ENCODE measurements around the gene VPS37C. TPM values are rescaled to one million over a fixed set of nuclear protein-coding genes. Genes with fewer than 3 reads are reported as not detected.
A peak's percentile ranks its signal among the peaks of the same experiment; 100 is the strongest.

VPS37C gene
- total RNA-seq, 1 experiment from 2014 or later: 24.0 TPM

- no peak overlapping the region for H3K27ac ChIP-seq (ENCODE audit: low read length)
- no peaks in the 10 kb centered on the region for H3K4me1 ChIP-seq (ENCODE audit: control insufficient read depth, insufficient read depth, low read length)
- ChIA-PET CTCF (no interaction called here), POLR2A (no interaction called here)
- BruUV-seq (replicated peaks): no TSS peak
- ATAC-seq (no peak), DNase-seq (ENCODE audit: low read depth, low spot score) (no peak)
- H3K27me3 ChIP-seq (ENCODE audit: control insufficient read depth, insufficient read depth, low read length): no peaks in the 10 kb centered on the region
- H3K4me3 ChIP-seq (ENCODE audit: low read depth in 2 of 2, low read length in 2 of 2): no peak overlapping the region
- H3K36me3 ChIP-seq (ENCODE audit: control insufficient read depth, insufficient read depth, low read length): no peaks in the 10 kb centered on the region
- no peaks in the 10 kb centered on the region for H3K9me3 ChIP-seq (ENCODE audit: control insufficient read depth, insufficient read depth, low read depth, low read length)
- no peak for TF ChIP-seq SIN3A (IDR thresholded peaks at IDR 0.05; ENCODE audit: borderline replicate concordance, insufficient read depth, low read depth, low read length)
- TF ChIP-seq, protein P1, sequence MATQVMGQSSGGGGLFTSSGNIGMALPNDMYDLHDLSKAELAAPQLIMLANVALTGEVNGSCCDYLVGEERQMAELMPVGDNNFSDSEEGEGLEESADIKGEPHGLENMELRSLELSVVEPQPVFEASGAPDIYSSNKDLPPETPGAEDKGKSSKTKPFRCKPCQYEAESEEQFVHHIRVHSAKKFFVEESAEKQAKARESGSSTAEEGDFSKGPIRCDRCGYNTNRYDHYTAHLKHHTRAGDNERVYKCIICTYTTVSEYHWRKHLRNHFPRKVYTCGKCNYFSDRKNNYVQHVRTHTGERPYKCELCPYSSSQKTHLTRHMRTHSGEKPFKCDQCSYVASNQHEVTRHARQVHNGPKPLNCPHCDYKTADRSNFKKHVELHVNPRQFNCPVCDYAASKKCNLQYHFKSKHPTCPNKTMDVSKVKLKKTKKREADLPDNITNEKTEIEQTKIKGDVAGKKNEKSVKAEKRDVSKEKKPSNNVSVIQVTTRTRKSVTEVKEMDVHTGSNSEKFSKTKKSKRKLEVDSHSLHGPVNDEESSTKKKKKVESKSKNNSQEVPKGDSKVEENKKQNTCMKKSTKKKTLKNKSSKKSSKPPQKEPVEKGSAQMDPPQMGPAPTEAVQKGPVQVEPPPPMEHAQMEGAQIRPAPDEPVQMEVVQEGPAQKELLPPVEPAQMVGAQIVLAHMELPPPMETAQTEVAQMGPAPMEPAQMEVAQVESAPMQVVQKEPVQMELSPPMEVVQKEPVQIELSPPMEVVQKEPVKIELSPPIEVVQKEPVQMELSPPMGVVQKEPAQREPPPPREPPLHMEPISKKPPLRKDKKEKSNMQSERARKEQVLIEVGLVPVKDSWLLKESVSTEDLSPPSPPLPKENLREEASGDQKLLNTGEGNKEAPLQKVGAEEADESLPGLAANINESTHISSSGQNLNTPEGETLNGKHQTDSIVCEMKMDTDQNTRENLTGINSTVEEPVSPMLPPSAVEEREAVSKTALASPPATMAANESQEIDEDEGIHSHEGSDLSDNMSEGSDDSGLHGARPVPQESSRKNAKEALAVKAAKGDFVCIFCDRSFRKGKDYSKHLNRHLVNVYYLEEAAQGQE (IDR thresholded peaks at IDR 0.05; ENCODE audit: insufficient read depth in 1 of 2, low read depth in 2 of 2, low read length in 1 of 2): no peak
- no peak for TF ChIP-seq POLR2AphosphoS5 (IDR thresholded peaks at IDR 0.05; ENCODE audit: low read depth, low read length)
- TF ChIP-seq TCF7L2 (IDR thresholded peaks at IDR 0.05; ENCODE audit: low read depth, low read length): no peak
- TF ChIP-seq, protein P2, sequence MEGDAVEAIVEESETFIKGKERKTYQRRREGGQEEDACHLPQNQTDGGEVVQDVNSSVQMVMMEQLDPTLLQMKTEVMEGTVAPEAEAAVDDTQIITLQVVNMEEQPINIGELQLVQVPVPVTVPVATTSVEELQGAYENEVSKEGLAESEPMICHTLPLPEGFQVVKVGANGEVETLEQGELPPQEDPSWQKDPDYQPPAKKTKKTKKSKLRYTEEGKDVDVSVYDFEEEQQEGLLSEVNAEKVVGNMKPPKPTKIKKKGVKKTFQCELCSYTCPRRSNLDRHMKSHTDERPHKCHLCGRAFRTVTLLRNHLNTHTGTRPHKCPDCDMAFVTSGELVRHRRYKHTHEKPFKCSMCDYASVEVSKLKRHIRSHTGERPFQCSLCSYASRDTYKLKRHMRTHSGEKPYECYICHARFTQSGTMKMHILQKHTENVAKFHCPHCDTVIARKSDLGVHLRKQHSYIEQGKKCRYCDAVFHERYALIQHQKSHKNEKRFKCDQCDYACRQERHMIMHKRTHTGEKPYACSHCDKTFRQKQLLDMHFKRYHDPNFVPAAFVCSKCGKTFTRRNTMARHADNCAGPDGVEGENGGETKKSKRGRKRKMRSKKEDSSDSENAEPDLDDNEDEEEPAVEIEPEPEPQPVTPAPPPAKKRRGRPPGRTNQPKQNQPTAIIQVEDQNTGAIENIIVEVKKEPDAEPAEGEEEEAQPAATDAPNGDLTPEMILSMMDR (IDR thresholded peaks at IDR 0.05): no peak
- in situ Hi-C loops (cut with HindIII; ENCODE audit: low pct_unique_long_range_greater_than_20kb, low sequenced_read_pairs) (no loop called here), intact Hi-C loops (cut with micrococcal nuclease; ENCODE audit: unreplicated experiment) (loop anchor here (5.0 kb wide), 2 partner anchors 58 to 358 kb away; no protein-coding TSS in a partner anchor)
Measured at GRCh38 chr11:61189933-61190332, 28.7 kb upstream of the VPS37C start.

DNA sequence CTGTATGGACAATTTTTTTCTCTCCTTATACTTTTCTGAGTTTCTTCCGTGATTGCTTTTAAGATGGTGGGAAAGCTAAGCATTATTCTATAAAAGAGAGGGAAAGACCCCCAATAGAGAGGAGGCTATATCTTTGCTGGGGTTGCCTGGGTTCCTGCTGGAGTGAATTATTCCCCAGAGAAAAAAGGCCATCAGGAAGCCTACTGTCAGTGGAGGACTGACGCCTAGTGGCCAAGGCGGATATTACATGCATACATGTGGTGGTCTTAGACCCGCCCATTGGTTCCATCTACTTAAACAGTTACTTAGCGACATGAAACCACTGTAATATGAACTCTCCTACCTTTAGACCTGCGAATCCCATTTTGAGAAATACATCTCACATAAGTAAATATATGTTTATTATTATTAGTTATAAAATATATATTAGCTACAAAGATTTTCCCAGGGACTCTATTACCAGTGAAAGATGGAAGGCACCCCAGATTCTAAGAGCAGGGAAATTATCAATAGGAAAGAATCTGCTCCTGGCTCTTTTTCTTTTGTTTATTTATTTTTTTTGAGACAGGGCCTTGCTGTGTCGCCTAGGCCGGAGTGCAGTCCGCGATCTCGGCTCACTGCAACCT lies 26.4 kb upstream of the VPS37C start:
- no TSS peak for BruUV-seq (replicated peaks)
- TF ChIP-seq, protein P2 (IDR thresholded peaks at IDR 0.05): peak; percentile 95
- TF ChIP-seq, protein P1 (IDR thresholded peaks at IDR 0.05; ENCODE audit: insufficient read depth in 1 of 2, low read depth in 2 of 2, low read length in 1 of 2): no peak
- intact Hi-C loops (cut with micrococcal nuclease; ENCODE audit: unreplicated experiment) (loop anchor here (5.0 kb wide), 2 partner anchors 55 to 355 kb away; no protein-coding TSS in a partner anchor), in situ Hi-C loops (cut with HindIII; ENCODE audit: low pct_unique_long_range_greater_than_20kb, low sequenced_read_pairs) (no loop called here)
- H3K36me3 ChIP-seq (ENCODE audit: control insufficient read depth, insufficient read depth, low read length): no peaks in the 10 kb centered on the region
- H3K4me1 ChIP-seq (ENCODE audit: control insufficient read depth, insufficient read depth, low read length): no peaks in the 10 kb centered on the region
- DNase-seq (ENCODE audit: low read depth, low spot score) (peak; percentile 58), ATAC-seq (peak; percentile 92)
- no peak overlapping the region for H3K4me3 ChIP-seq (ENCODE audit: low read depth in 2 of 2, low read length in 2 of 2)
- POLR2A ChIA-PET: interaction anchor here (0.6 kb wide), 1 partner anchor 10 kb away, joined by 3 read pairs; no protein-coding TSS in a partner anchor
- CTCF ChIA-PET: no interaction called here
- H3K27ac ChIP-seq (ENCODE audit: low read length): no peak overlapping the region
- H3K27me3 ChIP-seq (ENCODE audit: control insufficient read depth, insufficient read depth, low read length): no peaks in the 10 kb centered on the region
- H3K9me3 ChIP-seq (ENCODE audit: control insufficient read depth, insufficient read depth, low read depth, low read length): no peaks in the 10 kb centered on the region
